NCI-H2227 (cell line): Measurements from ENCODE around the gene SLC37A1.
A peak's percentile ranks its signal among the peaks of the same experiment; 100 is the strongest.

ENCODE experiments used
- DNase-seq: peaks from one replicate; lab custom pipeline; 2025; ENCODE audit not compliant: unreplicated experiment; lab: John Stamatoyannopoulos, UW

The SLC37A1 gene

DNA sequence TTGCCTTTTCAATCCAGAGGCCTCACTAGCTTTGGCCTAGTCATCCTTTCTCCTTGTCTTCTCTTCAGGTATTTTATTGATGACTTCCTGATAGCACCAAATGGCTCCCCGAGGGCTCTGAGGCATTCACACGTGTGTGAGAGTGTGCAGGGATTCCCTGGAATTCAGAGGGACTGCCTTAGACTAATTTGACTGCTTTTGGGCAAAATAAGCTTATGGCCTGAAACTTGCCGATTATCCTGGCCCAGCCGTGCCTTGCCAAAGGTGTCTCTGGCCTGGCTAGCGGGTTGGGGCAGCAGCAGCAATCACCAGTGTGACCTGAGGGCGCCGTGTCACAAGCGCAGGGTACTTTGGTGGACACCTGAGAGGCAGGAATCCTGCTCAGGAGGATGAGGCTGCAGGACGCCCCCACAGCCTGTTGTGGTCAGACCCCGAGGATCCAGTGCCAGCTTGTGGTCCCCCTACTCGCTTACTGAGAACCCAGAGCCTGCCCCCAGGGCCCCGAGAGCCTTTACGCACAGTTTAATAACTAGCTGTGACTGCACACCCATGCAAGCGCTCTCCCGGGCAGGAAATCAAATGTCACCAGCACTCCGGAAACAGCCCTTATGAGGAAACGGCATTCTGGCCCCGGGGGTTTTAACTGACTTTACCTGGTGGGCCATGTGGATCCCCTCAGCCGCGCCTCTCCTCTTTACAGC is 76.9 kb downstream of the SLC37A1 start:
- no peak for DNase-seq

DNA sequence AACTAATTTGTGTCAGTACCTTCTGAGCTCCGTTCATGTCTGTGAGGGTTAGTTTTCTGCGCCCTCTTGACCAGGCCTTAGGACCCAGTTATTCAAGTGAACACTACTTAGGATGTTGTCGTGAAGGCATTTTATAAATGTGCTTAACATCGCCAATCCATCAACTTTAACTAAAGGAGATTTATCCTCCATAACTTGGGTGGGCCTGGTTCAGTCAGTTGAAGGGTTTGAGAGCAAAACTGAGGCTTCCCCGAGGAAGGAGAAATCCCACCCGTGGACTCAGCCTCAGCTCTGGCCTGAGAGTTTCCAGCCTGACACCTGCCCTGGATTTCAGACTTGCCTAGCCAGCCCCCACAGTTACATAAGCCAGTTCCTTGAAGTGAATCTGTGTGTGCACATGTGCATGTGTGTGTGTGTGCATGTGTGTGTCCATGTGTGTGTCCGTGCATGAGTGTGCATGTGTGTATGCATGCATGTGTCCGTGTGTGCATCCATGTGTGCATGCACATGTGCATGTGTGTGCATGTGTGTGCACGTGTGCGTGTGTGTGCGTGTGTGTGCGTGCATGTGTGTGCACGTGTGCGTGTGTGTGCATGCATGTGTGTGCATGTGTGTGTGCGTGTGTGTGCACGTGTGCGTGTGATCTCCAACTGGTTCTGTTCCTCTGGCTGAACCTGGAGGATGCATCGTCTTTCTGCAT is 77.7 kb downstream of the SLC37A1 start:
- no peak for DNase-seq

DNA sequence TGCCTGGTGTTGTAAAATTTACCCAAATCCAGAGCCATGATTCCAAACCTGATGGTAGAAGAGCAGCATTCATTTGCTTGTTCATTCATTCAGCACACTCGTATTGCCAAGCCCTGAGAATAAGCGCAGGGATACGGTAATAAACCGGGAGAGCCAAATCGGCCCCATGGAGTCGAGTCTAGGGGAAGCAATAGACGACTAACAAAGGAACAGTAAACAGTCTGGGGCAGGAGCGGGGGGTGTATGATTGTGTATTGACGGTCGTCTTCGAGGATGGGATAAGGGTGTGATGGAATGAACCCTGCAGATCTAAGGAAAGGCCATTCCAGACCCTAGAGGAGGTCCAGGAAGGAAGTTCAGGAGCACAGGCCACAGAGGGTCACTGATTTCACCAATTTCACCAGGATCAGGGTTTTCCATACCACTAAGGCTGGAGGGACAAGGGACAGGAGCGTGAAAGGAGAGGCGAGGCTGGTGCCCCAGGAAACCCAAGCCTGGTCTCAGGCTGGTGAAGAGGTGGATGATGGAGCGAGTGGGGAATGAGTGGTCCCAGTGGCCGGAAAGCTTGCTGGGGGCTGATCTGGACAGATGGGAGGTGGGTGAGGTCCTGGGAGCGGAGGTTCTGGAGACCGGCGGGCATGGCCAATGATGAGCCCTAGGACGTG is 78.6 kb downstream of the SLC37A1 start:
- no peak for DNase-seq

DNA sequence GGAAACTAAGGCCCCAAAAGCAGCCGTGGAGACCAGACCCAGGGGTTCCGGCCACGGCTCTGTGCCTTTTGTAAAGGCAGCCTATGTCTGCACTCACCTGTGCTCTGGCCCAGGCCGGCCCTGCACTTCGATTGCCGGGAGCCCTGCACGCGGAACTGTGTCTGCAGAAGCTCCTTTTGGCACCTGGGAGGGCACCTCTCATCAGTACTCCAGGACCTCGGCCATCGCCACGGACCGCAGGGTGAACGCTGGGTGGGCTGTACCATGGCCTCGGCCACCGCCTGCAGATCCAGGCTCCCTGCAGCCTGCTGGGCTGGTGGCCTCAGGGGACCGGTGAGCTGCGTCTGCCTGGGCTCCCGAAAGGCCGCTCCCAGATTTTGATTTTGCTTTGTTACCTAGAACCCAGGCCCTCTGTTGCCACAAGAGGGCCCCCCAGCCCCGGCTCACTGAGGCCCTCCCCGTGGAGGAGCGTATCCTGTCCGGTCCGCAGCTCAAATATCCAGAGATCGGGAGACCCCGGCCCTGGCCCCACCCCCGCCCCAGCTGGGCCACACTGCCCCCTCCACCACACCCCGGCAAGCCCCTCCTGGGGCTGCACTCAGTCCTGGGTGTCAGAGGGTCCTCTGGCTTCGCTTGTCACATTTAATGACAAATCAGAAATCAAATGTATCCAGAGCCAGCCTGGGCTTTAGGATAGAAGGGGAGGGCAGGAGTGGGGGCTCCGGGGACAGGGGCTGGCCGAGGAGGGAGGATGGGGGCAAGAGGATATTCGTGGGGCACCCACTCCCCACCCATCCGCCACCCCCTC is 79.6 kb downstream of the SLC37A1 start:
- DNase-seq, result peak; percentile 69

DNA sequence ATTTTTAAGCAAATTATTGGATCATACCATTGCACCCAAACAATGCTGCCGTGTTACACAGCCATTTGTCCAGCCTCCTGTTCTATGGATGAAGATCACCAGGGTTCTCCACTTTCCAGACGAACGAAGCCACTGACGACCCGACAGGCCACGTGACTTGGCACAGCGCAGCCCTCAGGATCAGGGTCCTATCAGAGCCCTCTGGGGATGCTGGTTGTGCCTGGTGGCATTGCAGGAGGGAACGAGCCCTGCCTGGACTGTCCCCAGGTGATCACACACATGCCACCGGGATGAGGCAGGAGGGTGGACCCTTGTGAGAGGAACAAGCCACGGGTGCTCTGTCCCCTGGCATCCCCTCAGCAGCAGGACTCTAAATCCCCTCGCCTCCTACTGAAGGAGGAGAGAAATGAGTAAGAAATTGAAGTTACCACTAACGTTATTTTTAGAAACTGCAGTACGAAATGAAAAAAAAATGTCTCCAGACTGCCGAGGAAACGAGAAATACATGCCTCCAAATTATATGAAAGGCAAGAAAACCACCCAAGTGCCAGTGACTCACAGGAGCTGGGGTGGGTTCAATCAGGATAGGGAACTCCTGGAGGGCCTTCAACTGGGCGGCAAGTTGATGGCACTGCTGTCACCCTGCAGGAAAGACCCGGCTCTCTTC is 81.1 kb downstream of the SLC37A1 start:
- DNase-seq, result no peak

DNA sequence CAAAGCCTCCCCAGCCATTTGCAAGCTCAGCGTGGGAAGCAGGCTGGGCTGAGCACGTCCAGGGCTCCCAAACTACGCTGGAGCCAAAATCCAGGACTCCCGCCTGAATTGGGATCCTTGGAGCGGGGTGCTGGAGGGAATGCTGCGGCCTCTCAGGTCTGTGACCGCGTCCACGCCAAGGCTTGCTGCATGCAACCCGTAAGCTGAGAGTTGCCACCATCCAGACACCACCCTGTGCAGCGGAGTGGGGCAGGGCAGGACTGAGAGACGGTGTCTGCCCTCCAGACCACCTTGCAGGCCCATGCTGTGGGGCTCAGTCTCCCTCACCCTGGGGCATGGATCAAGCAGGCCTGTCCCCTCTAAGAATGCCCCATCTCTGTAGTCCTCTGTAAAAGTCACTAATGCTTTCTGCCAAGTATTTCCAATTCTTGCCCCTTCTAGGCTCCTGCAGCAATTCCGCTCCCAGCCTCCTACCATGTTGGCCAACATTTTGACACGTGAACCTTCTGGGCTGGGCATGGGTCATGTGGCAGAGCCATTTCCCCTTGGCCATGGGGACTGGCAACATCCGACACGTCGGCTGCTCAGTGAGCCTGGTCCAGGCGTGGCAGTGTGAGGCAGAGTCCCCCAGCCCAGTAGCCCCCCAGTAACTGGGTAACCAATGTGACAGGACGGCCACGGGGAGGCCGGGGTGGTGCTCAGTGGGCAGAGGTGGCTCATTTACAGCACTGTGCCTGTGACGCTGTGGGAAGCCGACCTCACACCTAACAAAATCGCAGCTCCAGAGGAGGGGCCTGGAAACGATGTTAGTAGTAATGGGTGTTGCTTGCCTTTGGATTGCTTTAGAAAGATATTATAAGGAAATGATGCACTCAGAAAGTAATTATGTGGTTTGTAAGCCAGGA is 81.9 kb downstream of the SLC37A1 start:
- DNase-seq, result no peak

- no peak for DNase-seq
These were observed 83.0 kb downstream of the SLC37A1 start for GRCh38 chr21:42596657-42597056.

DNA sequence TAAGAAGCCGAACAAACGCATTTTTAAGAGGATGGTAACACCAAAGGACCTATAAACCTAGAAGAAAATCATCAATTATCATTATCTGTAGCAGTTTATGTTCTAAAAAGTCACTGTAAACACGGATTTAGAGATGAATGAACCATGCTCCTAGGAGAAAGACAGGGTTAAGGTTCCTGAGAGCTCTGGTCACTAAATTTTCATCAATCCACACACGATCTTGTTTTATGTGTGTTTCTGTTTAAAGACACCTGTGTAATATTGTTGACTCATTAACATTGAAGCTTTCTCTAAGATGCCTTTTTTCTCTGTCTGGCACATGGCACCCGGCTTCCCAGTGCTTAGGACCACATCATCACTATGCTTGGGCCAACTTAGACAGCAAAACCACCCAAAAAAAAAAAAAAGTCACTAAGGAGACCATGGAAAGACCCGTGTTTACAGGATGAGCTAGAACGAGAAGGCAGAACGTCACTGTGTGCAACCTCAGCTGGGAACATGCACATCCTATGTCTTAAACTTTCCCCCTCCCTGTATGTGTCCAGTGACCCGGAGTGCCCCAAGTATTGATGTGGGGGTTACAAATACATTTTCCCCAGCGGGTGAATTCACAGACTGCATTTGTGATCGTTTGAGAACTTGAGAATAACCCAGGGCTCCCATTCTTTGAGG is 84.0 kb downstream of the SLC37A1 start:
- no peak for DNase-seq

- DNase-seq, result no peak
These were observed 84.6 kb downstream of the SLC37A1 start for GRCh38 chr21:42598159-42598735.

GRCh38 chr21:42599486-42599885 is 85.8 kb downstream of the SLC37A1 start:
- no peak for DNase-seq

GRCh38 chr21:42599962-42600361 is 86.3 kb downstream of the SLC37A1 start:
- DNase-seq, result no peak

GRCh38 chr21:42601656-42602055 is 88.0 kb downstream of the SLC37A1 start:
- DNase-seq, result no peak

DNA sequence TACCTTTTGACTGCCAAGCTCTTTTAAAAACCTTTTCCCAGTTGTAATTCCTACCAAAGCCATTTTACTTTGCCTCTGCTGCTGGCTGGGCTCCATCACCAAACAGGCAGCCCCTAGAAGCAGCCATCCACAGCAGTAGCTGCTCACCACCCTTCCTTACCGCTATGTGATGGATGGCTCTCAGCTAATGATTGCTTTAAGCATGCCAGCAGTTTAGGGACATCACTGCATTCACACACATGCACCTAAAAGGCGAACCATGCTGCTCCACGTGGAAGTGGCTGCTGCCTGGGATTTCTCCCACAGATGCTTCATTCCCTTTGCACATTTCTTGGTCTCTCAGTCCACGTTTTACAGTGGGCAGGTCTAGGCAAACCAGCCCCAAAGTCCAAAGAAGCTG is 93.5 kb downstream of the SLC37A1 start:
- DNase-seq, result no peak

DNA sequence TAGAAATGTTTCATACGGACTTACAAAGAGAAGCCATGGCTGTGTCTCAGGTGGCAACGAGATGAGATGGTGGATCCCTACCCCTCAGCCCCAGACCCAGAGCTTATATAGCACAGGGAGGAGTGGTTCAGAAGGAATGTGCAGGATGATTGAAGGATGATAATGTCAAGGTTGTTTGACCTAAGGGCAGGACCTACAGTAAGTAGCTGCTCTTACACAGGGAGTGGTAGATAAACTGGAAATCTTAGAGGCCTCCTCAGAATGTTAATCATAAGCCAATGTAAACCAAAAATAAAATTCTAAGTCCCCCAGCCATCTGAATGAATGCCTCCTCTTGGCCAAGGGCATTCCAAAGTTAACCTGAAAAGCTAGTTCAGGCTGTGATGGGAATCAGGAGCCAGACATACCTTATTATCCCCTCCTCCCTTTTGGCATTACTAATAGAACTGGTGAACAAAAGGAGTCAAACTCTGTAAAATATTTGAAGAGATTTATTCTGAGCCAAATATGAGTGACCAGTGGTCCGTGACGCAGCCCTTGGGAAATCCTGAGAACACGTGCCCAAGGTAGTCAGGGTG is 94.0 kb downstream of the SLC37A1 start:
- no peak for DNase-seq

GRCh38 chr21:42608446-42608845 is 94.8 kb downstream of the SLC37A1 start:
- DNase-seq, result no peak

DNA sequence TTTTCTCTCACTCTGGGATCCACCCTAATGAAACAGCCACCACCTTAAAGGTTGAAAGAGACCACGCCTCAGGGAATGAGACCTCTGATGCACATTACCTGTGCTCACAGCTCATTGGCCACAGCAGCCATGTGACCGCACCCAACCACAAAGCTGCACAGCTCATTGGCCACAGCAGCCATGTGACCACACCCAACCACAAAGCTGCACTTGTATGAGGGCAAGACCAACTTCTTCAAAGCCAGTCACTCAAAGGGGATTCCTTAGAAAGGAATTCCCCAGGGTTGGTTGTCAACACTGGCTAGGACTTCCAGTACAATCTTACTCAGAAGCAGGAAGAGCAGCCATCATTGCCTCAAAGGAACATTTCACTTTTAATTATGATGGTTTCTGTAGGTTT is 96.2 kb downstream of the SLC37A1 start:
- DNase-seq, result no peak

- no peak for DNase-seq
These were observed 98.2 kb downstream of the SLC37A1 start for GRCh38 chr21:42611852-42612251.

GRCh38 chr21:42612390-42612789 is 98.7 kb downstream of the SLC37A1 start:
- no peak for DNase-seq

DNA sequence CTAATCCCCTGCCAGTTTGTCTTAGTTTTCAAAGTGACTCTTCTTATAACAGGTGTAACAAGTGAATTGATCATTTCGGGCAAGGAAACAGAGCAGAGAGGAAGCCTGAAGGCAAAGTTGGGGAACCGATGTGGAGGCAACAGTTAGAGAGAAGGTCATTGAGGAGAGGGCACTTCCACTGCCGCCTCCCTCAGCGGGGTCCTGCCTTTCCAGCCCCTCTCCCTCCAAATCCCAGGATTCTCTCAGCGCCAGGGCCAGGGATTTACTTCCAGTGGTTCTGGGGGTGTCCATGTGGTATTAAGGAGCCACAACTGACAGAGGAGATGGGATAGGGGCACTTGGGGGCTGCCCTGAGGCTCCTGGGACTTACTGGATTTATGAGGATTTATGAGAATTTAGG is 100.1 kb downstream of the SLC37A1 start:
- no peak for DNase-seq
